Endothelial cell (in vitro differentiated cells): ENCODE results near the gene PPP1R14B. TPM values are rescaled to one million over a fixed set of nuclear protein-coding genes. Genes with fewer than 3 reads are reported as not detected.

Experiments used
- DNase-seq: peaks from one replicate; pipeline ENCODE4 v3.0.0; 2021; ENCODE audit warnings: low spot score
- H3K27ac Mint-ChIP-seq: one replicate; pipeline ENCODE4 v1.8.0; 2021; ENCODE audit warnings: mixed read lengths, inconsistent platforms; ENCODE audit not compliant: unreplicated experiment
- H3K27me3 Mint-ChIP-seq: one replicate; pipeline ENCODE4 v1.8.0; 2021; ENCODE audit warnings: mild to moderate bottlenecking, moderate library complexity, mixed read lengths, inconsistent platforms; ENCODE audit not compliant: unreplicated experiment
- H3K36me3 Mint-ChIP-seq: one replicate; pipeline ENCODE4 v1.8.0; 2021; ENCODE audit warnings: mild to moderate bottlenecking, low read depth, mixed read lengths, inconsistent platforms; ENCODE audit not compliant: unreplicated experiment
- H3K4me1 Mint-ChIP-seq: one replicate; pipeline ENCODE4 v1.8.0; 2021; ENCODE audit warnings: mild to moderate bottlenecking, mixed read lengths, inconsistent platforms; ENCODE audit not compliant: unreplicated experiment
- H3K4me3 Mint-ChIP-seq: one replicate; pipeline ENCODE4 v1.8.0; 2021; ENCODE audit warnings: mild to moderate bottlenecking, mixed read lengths, inconsistent platforms; ENCODE audit not compliant: unreplicated experiment
- H3K9me3 Mint-ChIP-seq: one replicate; pipeline ENCODE4 v1.8.0; 2021; ENCODE audit warnings: mixed read lengths, inconsistent platforms; ENCODE audit not compliant: unreplicated experiment
- total RNA-seq: library from RNA; stranded (reverse); fragmentation: NEBNext Ultra II Directional; extraction: Animal tissue kit (Norgen Biotek cat#: 25700); gene quantifications from one replicate; pipeline ENCODE4 v1.2.1, GENCODE V29; 2021; ENCODE audit not compliant: unreplicated experiment
- TF ChIP-seq, protein P1 (sequence below): fragments of 200-600 bp; sonication (generic); IDR thresholded peaks from one replicate; pipeline ENCODE4 v1.5.0; 2021; ENCODE audit warnings: antibody characterized with exemption; ENCODE audit not compliant: unreplicated experiment

Gene PPP1R14B
- total RNA-seq, 1 donor from 2014 or later: 201 TPM

DNA sequence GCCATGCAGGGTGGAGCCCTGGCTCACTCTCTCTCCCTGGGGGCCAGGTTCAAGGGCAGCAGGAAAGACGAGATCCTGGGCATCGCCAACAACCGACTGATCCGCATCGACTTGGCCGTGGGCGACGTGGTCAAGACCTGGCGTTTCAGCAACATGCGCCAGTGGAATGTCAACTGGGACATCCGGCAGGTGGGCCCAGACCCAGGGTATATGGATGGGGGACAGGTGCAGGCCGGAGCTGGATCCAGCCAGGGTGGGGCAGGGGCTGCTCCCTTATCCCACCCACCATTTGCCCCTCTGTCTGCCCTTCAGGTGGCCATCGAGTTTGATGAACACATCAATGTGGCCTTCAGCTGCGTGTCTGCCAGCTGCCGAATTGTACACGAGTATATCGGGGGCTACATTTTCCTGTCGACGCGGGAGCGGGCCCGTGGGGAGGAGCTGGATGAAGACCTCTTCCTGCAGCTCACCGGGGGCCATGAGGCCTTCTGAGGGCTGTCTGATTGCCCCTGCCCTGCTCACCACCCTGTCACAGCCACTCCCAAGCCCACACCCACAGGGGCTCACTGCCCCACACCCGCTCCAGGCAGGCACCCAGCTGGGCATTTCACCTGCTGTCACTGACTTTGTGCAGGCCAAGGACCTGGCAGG is 23.6 kb downstream of the PPP1R14B start:
- Mint-ChIP-seq H3K4me3 (no peak overlapping the region), H3K27ac (no peak overlapping the region), H3K4me1 (peaks cover 7% of the 10 kb centered on the region), H3K9me3 (no peaks in the 10 kb centered on the region), H3K27me3 (peaks cover 5% of the 10 kb centered on the region), H3K36me3 (peaks cover 5% of the 10 kb centered on the region)
- TF ChIP-seq, protein P1, sequence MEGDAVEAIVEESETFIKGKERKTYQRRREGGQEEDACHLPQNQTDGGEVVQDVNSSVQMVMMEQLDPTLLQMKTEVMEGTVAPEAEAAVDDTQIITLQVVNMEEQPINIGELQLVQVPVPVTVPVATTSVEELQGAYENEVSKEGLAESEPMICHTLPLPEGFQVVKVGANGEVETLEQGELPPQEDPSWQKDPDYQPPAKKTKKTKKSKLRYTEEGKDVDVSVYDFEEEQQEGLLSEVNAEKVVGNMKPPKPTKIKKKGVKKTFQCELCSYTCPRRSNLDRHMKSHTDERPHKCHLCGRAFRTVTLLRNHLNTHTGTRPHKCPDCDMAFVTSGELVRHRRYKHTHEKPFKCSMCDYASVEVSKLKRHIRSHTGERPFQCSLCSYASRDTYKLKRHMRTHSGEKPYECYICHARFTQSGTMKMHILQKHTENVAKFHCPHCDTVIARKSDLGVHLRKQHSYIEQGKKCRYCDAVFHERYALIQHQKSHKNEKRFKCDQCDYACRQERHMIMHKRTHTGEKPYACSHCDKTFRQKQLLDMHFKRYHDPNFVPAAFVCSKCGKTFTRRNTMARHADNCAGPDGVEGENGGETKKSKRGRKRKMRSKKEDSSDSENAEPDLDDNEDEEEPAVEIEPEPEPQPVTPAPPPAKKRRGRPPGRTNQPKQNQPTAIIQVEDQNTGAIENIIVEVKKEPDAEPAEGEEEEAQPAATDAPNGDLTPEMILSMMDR: no peak
- no peak for DNase-seq

DNA sequence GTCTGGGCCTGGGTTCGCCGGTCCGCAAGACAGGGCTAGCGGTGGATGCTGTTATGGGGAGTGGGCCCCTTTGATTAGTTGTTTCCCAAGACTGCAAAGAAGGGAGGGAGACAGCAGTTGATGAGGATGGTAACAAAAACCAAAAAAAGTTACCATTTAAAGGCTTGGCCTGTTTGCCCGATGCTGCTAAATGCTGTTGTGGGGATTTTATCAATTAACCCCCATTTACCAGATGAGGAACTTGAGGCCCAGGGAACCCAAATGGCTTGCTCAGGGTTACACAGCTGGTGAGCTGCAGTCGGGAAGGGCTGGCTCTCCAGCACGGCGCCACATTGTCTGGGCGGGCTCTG is 24.1 kb downstream of the PPP1R14B start:
- DNase-seq: no peak
- TF ChIP-seq, protein P1: no peak
- no peaks in the 10 kb centered on the region for H3K9me3 Mint-ChIP-seq
- H3K4me3 Mint-ChIP-seq: no peak overlapping the region
- peaks cover 5% of the 10 kb centered on the region for H3K36me3 Mint-ChIP-seq
- peaks cover 8% of the 10 kb centered on the region for H3K27me3 Mint-ChIP-seq
- H3K4me1 Mint-ChIP-seq: peaks cover 7% of the 10 kb centered on the region
- no peak overlapping the region for H3K27ac Mint-ChIP-seq

DNA sequence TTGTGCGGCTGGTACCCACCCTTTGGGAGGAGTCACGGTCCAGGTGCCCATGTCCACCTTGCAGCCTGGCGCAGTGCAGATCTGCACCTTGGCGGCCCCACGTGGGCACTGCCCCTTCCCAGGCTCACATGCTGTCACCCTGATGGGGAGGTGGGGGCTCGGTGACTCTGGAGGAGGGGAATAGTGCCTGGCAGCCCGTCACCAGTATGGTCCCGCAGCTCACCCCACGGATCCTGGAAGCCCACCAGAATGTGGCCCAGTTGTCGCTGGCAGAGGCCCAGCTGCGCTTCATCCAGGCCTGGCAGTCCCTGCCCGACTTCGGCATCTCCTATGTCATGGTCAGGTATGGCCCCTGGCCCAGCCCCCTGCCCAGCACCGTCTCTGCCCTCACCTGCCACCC is 25.9 kb downstream of the PPP1R14B start:
- H3K4me1 Mint-ChIP-seq: peaks cover 5% of the 10 kb centered on the region
- no peak for DNase-seq
- no peaks in the 10 kb centered on the region for H3K9me3 Mint-ChIP-seq
- no peak overlapping the region for H3K27ac Mint-ChIP-seq
- TF ChIP-seq, protein P1: no peak
- H3K27me3 Mint-ChIP-seq: peaks cover 7% of the 10 kb centered on the region
- H3K4me3 Mint-ChIP-seq: no peak overlapping the region
- H3K36me3 Mint-ChIP-seq: peaks cover 5% of the 10 kb centered on the region

DNA sequence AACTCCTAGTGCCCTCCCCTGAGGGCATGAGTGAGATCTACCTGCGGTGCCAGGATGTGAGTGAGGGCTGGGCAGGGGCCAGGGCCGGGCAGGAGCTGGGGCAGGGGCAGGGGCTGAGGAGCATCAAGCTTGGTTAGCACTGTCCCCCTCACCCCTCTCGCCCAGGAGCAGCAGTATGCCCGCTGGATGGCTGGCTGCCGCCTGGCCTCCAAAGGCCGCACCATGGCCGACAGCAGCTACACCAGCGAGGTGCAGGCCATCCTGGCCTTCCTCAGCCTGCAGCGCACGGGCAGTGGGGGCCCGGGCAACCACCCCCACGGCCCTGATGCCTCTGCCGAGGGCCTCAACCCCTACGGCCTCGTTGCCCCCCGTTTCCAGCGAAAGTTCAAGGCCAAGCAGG is 26.5 kb downstream of the PPP1R14B start:
- H3K9me3 Mint-ChIP-seq: no peaks in the 10 kb centered on the region
- no peak overlapping the region for H3K4me3 Mint-ChIP-seq
- TF ChIP-seq, protein P1: no peak
- peaks cover 5% of the 10 kb centered on the region for H3K36me3 Mint-ChIP-seq
- H3K4me1 Mint-ChIP-seq: peaks cover 5% of the 10 kb centered on the region
- H3K27me3 Mint-ChIP-seq: peaks cover 7% of the 10 kb centered on the region
- no peak for DNase-seq
- H3K27ac Mint-ChIP-seq: no peak overlapping the region

DNA sequence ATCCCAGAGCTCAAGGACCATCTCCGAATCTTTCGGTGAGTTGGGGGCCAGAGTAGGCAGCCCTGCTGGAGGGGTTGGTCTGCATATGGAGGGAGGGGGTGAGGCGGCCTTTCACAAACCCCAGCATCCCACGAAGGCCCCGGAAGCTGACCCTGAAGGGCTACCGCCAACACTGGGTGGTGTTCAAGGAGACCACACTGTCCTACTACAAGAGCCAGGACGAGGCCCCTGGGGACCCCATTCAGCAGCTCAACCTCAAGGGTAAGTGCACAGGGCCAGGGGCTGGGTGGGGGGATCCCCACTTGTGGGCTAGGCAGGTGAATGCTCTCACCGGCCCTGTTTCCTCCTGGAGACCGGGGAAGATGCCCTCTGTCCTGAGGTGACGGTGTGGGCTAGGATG is 27.0 kb downstream of the PPP1R14B start:
- H3K4me1 Mint-ChIP-seq: peaks cover 5% of the 10 kb centered on the region
- no peak for DNase-seq
- TF ChIP-seq, protein P1: no peak
- H3K9me3 Mint-ChIP-seq: no peaks in the 10 kb centered on the region
- peaks cover 5% of the 10 kb centered on the region for H3K36me3 Mint-ChIP-seq
- peaks cover 7% of the 10 kb centered on the region for H3K27me3 Mint-ChIP-seq
- H3K4me3 Mint-ChIP-seq: no peak overlapping the region
- no peak overlapping the region for H3K27ac Mint-ChIP-seq
